HepG2 (cell line): ENCODE results near the gene C5AR1. TPM values are rescaled to one million over a fixed set of nuclear protein-coding genes. Genes with fewer than 3 reads are reported as not detected.
"Not testable (repeated sequence)": the region's sequence is repeated elsewhere in the genome, so short reads cannot be mapped to it uniquely, and the experiment has no call there.

Experiments used
- ATAC-seq: fragments of 200-7000 bp; cut with Tn5 transposase; 3 replicates; pipeline ENCODE4 v1.9.1; 2020; ENCODE audit warnings: mild to moderate bottlenecking, moderate library complexity
- BruUV-seq: library from RNA; stranded (reverse); fragments of 400-500 nt; replicated peaks from 2 replicates; lab custom pipeline; 2021; lab: Mats Ljungman, UMichigan
- CTCF ChIA-PET: fragments of 300-600 bp; formaldehyde crosslinking; extraction: SDS; loops from one replicate; lab custom pipeline; 2021; ENCODE audit warnings: low total read pairs, inconsistent platforms, low intra/inter-chr PET ratio; lab: Yijun Ruan, JAX
- POLR2A ChIA-PET: fragments of 350-600 bp; sonication (Branson Sonifier 250); formaldehyde crosslinking; loops from one replicate; lab custom pipeline; 2020; ENCODE audit warnings: antibody characterized with exemption, inconsistent platforms; lab: Yijun Ruan, JAX
- DNase-seq: peaks from one replicate; pipeline ENCODE4 v3.0.0-alpha.2; 2015; ENCODE audit warnings: low spot score
- FAIRE-seq: peaks from 3 replicates; lab custom pipeline; 2011; peaks lifted over from hg19 to GRCh38; lab: Jason Lieb, UNC
- H2AFZ ChIP-seq: one replicate; pipeline ENCODE4 v1.6.1; 2011; ENCODE audit warnings: low read length, inconsistent platforms
- H3K27ac ChIP-seq: fragments of 300-600 bp; 3 replicates; pipeline ENCODE4 v1.8.0; 2011; ENCODE audit warnings: mixed run types, mild to moderate bottlenecking, mixed read lengths, low read length, inconsistent platforms; ENCODE audit not compliant: insufficient read depth; ENCODE audit errors: extremely low read length
- H3K27me3 ChIP-seq, 2 experiments: fragments of 200-600 bp in 1 of 2; 2 replicates in 1 of 2; 3 replicates in 1 of 2; pipeline versions ENCODE4 v1.6.0 to v1.8.0; 2011; ENCODE audit warnings: low read length in 2 of 2, mild to moderate bottlenecking in 2 of 2, moderate library complexity in 2 of 2, inconsistent platforms in 1 of 2; ENCODE audit not compliant: insufficient read depth in 2 of 2, control insufficient read depth in 1 of 2
- H3K36me3 ChIP-seq, 2 experiments: fragments of 200-600 bp in 1 of 2; replicated peaks in 1 of 2; 2 replicates in 1 of 2; 3 replicates in 1 of 2; pipeline versions ENCODE4 v1.5.1 to v1.8.0; 2011; ENCODE audit warnings: low read length in 2 of 2, inconsistent platforms in 1 of 2; ENCODE audit not compliant: insufficient read depth in 2 of 2, control insufficient read depth in 1 of 2
- H3K4me1 ChIP-seq: 2 replicates; pipeline ENCODE4 v1.5.1; 2012; ENCODE audit warnings: low read length, inconsistent platforms; ENCODE audit not compliant: insufficient read depth
- H3K4me2 ChIP-seq: 2 replicates; pipeline ENCODE4 v1.6.0; 2011; ENCODE audit warnings: low read depth, low read length, inconsistent platforms
- H3K4me3 ChIP-seq, 3 experiments: fragments of 200-600 bp in 1 of 3; sonication (generic), shearing (Covaris generic) in 1 of 3; replicated peaks in 1 of 3; 2 replicates each; pipeline ENCODE4 v1.5.1; 2011 to 2016; ENCODE audit warnings: low read length in 3 of 3, inconsistent platforms in 2 of 3, low read depth in 2 of 3, mild to moderate bottlenecking in 2 of 3, control low read depth in 1 of 3, mixed read lengths in 1 of 3; ENCODE audit not compliant: insufficient read depth in 1 of 3
- H3K79me2 ChIP-seq: one replicate; pipeline ENCODE4 v1.6.1; 2011; ENCODE audit warnings: low read length, inconsistent platforms; ENCODE audit not compliant: insufficient read depth
- H3K9ac ChIP-seq: 2 replicates; pipeline ENCODE4 v1.6.0; 2011; ENCODE audit warnings: mild to moderate bottlenecking, low read depth, low read length, inconsistent platforms; ENCODE audit not compliant: insufficient read depth
- H3K9me3 ChIP-seq: 2 replicates; pipeline ENCODE4 v1.5.1; 2012; ENCODE audit warnings: mild to moderate bottlenecking, low read length
- H4K20me1 ChIP-seq: 2 replicates; pipeline ENCODE4 v1.6.0; 2011; ENCODE audit warnings: inconsistent platforms, mild to moderate bottlenecking, low read length, moderate library complexity; ENCODE audit not compliant: insufficient read depth
- AGO2 ChIP-seq: fragments of 200-400 bp; formaldehyde crosslinking; optimal IDR thresholded peaks from 2 replicates; pipeline ENCODE3; 2017; ENCODE audit warnings: mild to moderate bottlenecking, low read depth, low read length, moderate library complexity
- ATRX ChIP-seq: sonication (generic); formaldehyde crosslinking; IDR thresholded peaks from 2 replicates; pipeline ENCODE4 v1.4.0; 2020; ENCODE audit warnings: missing genetic modification reagents, borderline replicate concordance
- PHF21A ChIP-seq: sonication (generic); formaldehyde crosslinking; IDR thresholded peaks from 2 replicates; pipeline ENCODE4 v1.5.0; 2020; ENCODE audit warnings: mild to moderate bottlenecking, missing genetic modification reagents
- RAD21 ChIP-seq: fragments of 450-650 bp; formaldehyde crosslinking; IDR thresholded peaks from 2 replicates; pipeline ENCODE4 v1.5.0; 2020; ENCODE audit warnings: mild to moderate bottlenecking
- RBFOX2 ChIP-seq: fragments of 200-400 bp; formaldehyde crosslinking; IDR thresholded peaks from 2 replicates; pipeline ENCODE4 v1.6.1; 2017; ENCODE audit warnings: low read depth, mild to moderate bottlenecking, low read length
- ZNF260 ChIP-seq: sonication (generic); formaldehyde crosslinking; IDR thresholded peaks from 2 replicates; pipeline ENCODE4 v1.4.0; 2020; ENCODE audit warnings: missing genetic modification reagents, low read depth, mild to moderate bottlenecking, borderline replicate concordance
- ZNF331 ChIP-seq: sonication (generic); formaldehyde crosslinking; IDR thresholded peaks from 2 replicates; pipeline ENCODE4 v1.4.0; 2020; ENCODE audit warnings: missing genetic modification reagents
- ZNF460 ChIP-seq: sonication (generic); formaldehyde crosslinking; IDR thresholded peaks from 2 replicates; pipeline ENCODE4 v1.5.1; 2020; ENCODE audit warnings: missing genetic modification reagents, mild to moderate bottlenecking, borderline replicate concordance
- ZNF790 ChIP-seq: sonication (generic); formaldehyde crosslinking; IDR thresholded peaks from 2 replicates; pipeline ENCODE4 v1.8.0; 2022; ENCODE audit warnings: missing genetic modification reagents, mild to moderate bottlenecking, borderline replicate concordance
- WGBS: methylation state at CpG from one replicate; pipeline ENCODE4 v1.1.6; 2017; ENCODE audit warnings: low lambda C conversion rate; 5-methylcytosine and 5-hydroxymethylcytosine counted together
- in situ Hi-C: cut with HindIII; loops from 2 replicates; pipeline ENCODE4 v1.10.0; 2017; ENCODE audit warnings: low pct_unique_long_range_greater_than_20kb; ENCODE audit not compliant: extremely low pct_ligation_motif_present
- intact Hi-C: fragments of 100-400 bp; cut with micrococcal nuclease; formaldehyde crosslinking; loops from one replicate; pipeline ENCODE4 v1.10.0; 2022; ENCODE audit not compliant: unreplicated experiment
- polyA plus RNA-seq, 8 experiments: library from polyadenylated mRNA; depleted of rRNA in 3 of 8; stranded (reverse) in 7 of 8; unstranded in 1 of 8; fragments of >200 nt; fragmentation: Illumina TruSeq in 4 of 8; extraction: Trizol in 4 of 8; gene quantifications; 2 replicates each; pipeline versions ENCODE4 v1.2.1 to v1.2.3, GENCODE V29; 2011 to 2016; ENCODE audit warnings: low read depth in 4 of 8, missing spikeins in 1 of 8, mixed read lengths in 1 of 8; ENCODE audit not compliant: insufficient read depth in 1 of 8
- total RNA-seq, 5 experiments: library from RNA; depleted of rRNA; stranded (reverse); fragments of >200 nt; fragmentation: Illumina TruSeq; extraction: Trizol; gene quantifications; 2 replicates each; pipeline ENCODE4 v1.2.3, GENCODE V29; 2016; ENCODE audit warnings: low read depth in 1 of 5

Gene C5AR1
- total and polyA plus RNA-seq, 2 of the 13 experiments (the other 11 are each of a cell fraction or from before 2014, with no cell fraction given): 0.07 to 1.6 TPM

- Histone ChIP-seq H3K36me3 (peaks cover 26 to 59% of the 10 kb centered on the region in 2 experiments), H3K4me1 (peaks cover 19% of the 10 kb centered on the region), H3K79me2 (peaks cover 15% of the 10 kb centered on the region)
- FAIRE-seq, H4K20me1 ChIP-seq, H3K4me3 ChIP-seq, H3K27ac ChIP-seq, H3K27me3 ChIP-seq, H2AFZ ChIP-seq, H3K9ac ChIP-seq, in situ Hi-C loops, ATAC-seq, H3K4me2 ChIP-seq, intact Hi-C loops, BruUV-seq, H3K9me3 ChIP-seq, CTCF ChIA-PET, DNase-seq: not testable (repeated sequence)
- peak; percentile 67 for TF ChIP-seq ZNF460 (CRISPR knock-in tag)
- POLR2A ChIA-PET: interaction anchor here (0.5 to 1.3 kb wide), 3 partner anchors 12 to 167 kb away, joined by 3 to 5 read pairs (median 3); partner anchors contain the start of gene INAFM1
- 96% methylated on average over 14 of the region's 14 CpGs for WGBS
These were observed 47.5 kb upstream of the C5AR1 start for GRCh38 chr19:47261946-47262793.

- H3K4me1 ChIP-seq: no peaks in the 10 kb centered on the region
- H3K4me3 ChIP-seq: no peak overlapping the region
- no peak overlapping the region for H3K27ac ChIP-seq
- CTCF ChIA-PET: no interaction called here
- POLR2A ChIA-PET: no interaction called here
- peaks cover 24 to 60% of the 10 kb centered on the region in 2 experiments for H3K36me3 ChIP-seq
- H3K9ac ChIP-seq: no peak overlapping the region
- no peak for ATAC-seq
- no peaks in the 10 kb centered on the region for H3K79me2 ChIP-seq
- TF ChIP-seq RBFOX2 (0 out of 2 replicates have a peak, but pooled peaks have one; percentile 26), RAD21 (CRISPR knock-in tag) (no peak), PHF21A (no peak), AGO2 (peak; percentile 63), ZNF331 (CRISPR knock-in tag) (no peak), ZNF260 (CRISPR knock-in tag) (no peak), ATRX (CRISPR knock-in tag) (no peak), ZNF790 (CRISPR knock-in tag) (no peak)
- no peak for FAIRE-seq
- DNase-seq: no peak
- 99% methylated on average over 28 of the region's 30 CpGs for WGBS
- H3K4me2 ChIP-seq: no peak overlapping the region
- H4K20me1 ChIP-seq: no peaks in the 10 kb centered on the region
- no peaks in the 10 kb centered on the region for H3K9me3 ChIP-seq
- H3K27me3 ChIP-seq: no peaks in the 10 kb centered on the region
- intact Hi-C loops: no loop called here
- in situ Hi-C loops: no loop called here
- no peak overlapping the region for H2AFZ ChIP-seq
- no TSS peak for BruUV-seq
These were observed 45.0 kb upstream of the C5AR1 start for GRCh38 chr19:47264629-47265028.
